Loucy (cell line): ENCODE results near the gene CCT7.

ENCODE experiments used
- H2AFZ ChIP-seq: fragments of 200-600 bp; sonication (generic); 2 replicates; pipeline ENCODE4 v1.6.0; 2016; ENCODE audit warnings: antibody characterized with exemption, mild to moderate bottlenecking, low read length, moderate library complexity
- H3F3A ChIP-seq: fragments of 200-600 bp; 2 replicates; pipeline ENCODE4 v1.6.0; 2016; ENCODE audit warnings: antibody characterized with exemption, low read depth, mild to moderate bottlenecking
- H3K27me3 ChIP-seq: fragments of 200-600 bp; sonication (generic); 2 replicates; pipeline ENCODE4 v1.6.1; 2014; ENCODE audit warnings: low read length, mild to moderate bottlenecking; ENCODE audit not compliant: insufficient read depth, poor library complexity, severe bottlenecking
- H3K36me3 ChIP-seq: fragments of 200-600 bp; sonication (generic); 2 replicates; pipeline ENCODE4 v1.6.1; 2016; ENCODE audit warnings: low read length; ENCODE audit not compliant: insufficient read depth
- H3K4me1 ChIP-seq: fragments of 200-600 bp; sonication (generic); 2 replicates; pipeline ENCODE4 v1.5.1; 2014; ENCODE audit warnings: low read length, mild to moderate bottlenecking; ENCODE audit not compliant: insufficient read depth, poor library complexity, severe bottlenecking
- H3K4me2 ChIP-seq: fragments of 200-600 bp; sonication (generic); 2 replicates; pipeline ENCODE4 v1.6.0; 2014; ENCODE audit warnings: antibody characterized with exemption, low read length, low read depth, mild to moderate bottlenecking; ENCODE audit not compliant: poor library complexity, severe bottlenecking
- H3K4me3 ChIP-seq: fragments of 200-600 bp; sonication (generic); 2 replicates; pipeline ENCODE4 v1.5.1; 2014; ENCODE audit warnings: low read length, mild to moderate bottlenecking, mixed read lengths; ENCODE audit not compliant: poor library complexity, severe bottlenecking
- H3K79me2 ChIP-seq: fragments of 200-600 bp; sonication (generic); 2 replicates; pipeline ENCODE4 v1.6.1; 2014; ENCODE audit warnings: low read length; ENCODE audit not compliant: insufficient read depth
- H3K9ac ChIP-seq: fragments of 200-600 bp; sonication (generic); 2 replicates; pipeline ENCODE4 v1.6.0; 2014; ENCODE audit warnings: mild to moderate bottlenecking, low read depth, low read length, moderate library complexity; ENCODE audit not compliant: poor library complexity, severe bottlenecking
- H3K9me2 ChIP-seq: fragments of 200-600 bp; sonication (generic); replicated peaks from 2 replicates; pipeline ENCODE4 v1.6.1; 2016; ENCODE audit warnings: low read depth, low read length, mixed read lengths
- H3K9me3 ChIP-seq: fragments of 200-600 bp; sonication (generic); 2 replicates; pipeline ENCODE4 v1.6.1; 2014; ENCODE audit warnings: mild to moderate bottlenecking, antibody characterized with exemption, low read length, low read depth; ENCODE audit not compliant: insufficient read depth
- H4K20me1 ChIP-seq: fragments of 200-600 bp; sonication (generic); 2 replicates; pipeline ENCODE4 v1.6.0; 2014; ENCODE audit warnings: antibody characterized with exemption, low read length, mild to moderate bottlenecking; ENCODE audit not compliant: insufficient read depth, poor library complexity, severe bottlenecking
- CTCF ChIP-seq: fragments of 200-600 bp; sonication (generic); conservative IDR thresholded peaks from 2 replicates; pipeline ENCODE4 v1.5.1; 2014; ENCODE audit warnings: mild to moderate bottlenecking, antibody characterized with exemption, low read length
- EZH2phosphoT487 ChIP-seq: fragments of 200-600 bp; IDR thresholded peaks from 2 replicates; pipeline ENCODE4 v1.6.1; 2018; ENCODE audit warnings: antibody characterized with exemption, mild to moderate bottlenecking, moderate library complexity, borderline replicate concordance

The CCT7 gene

GRCh38 chr2:73292906-73293533 is 58.9 kb downstream of the CCT7 start:
- H3K79me2 ChIP-seq, result no peaks in the 10 kb centered on the region
- no peaks in the 10 kb centered on the region for H3K36me3 ChIP-seq
- TF ChIP-seq EZH2phosphoT487, result no peak
- no peak for TF ChIP-seq CTCF
- H3K4me1 ChIP-seq, result no peaks in the 10 kb centered on the region
- H3K9ac ChIP-seq, result no peak overlapping the region
- no peak overlapping the region for H2AFZ ChIP-seq
- no peak overlapping the region for H3K4me3 ChIP-seq
- H3K4me2 ChIP-seq, result no peak overlapping the region
- no peaks in the 10 kb centered on the region for H4K20me1 ChIP-seq
- H3K9me2 ChIP-seq, result no peaks in the 10 kb centered on the region
- H3K27me3 ChIP-seq, result no peaks in the 10 kb centered on the region
- no peaks in the 10 kb centered on the region for H3K9me3 ChIP-seq
- no peaks in the 10 kb centered on the region for H3F3A ChIP-seq

GRCh38 chr2:73293534-73294171 is 59.5 kb downstream of the CCT7 start, which contains the start of gene EGR4:
EGR4 (minus strand) TSS chr2:73293548; CDS start chr2:73293317, 231 bp downstream.
- H3K4me1 ChIP-seq, result no peaks in the 10 kb centered on the region
- H3K9ac ChIP-seq, result no peak within 1 kb of the TSS
- no peak within 1 kb of the TSS for H2AFZ ChIP-seq
- no peak within 1 kb of the TSS for H3K4me2 ChIP-seq
- no peaks in the 10 kb centered on the region for H3K79me2 ChIP-seq
- H4K20me1 ChIP-seq, result no peaks in the 10 kb centered on the region
- no peaks in the 10 kb centered on the region for H3K9me2 ChIP-seq
- no peaks in the 10 kb centered on the region for H3K27me3 ChIP-seq
- no peak within 1 kb of the TSS for H3K4me3 ChIP-seq
- no peaks in the 10 kb centered on the region for H3K9me3 ChIP-seq
- H3F3A ChIP-seq, result no peaks in the 10 kb centered on the region
- H3K36me3 ChIP-seq, result no peaks in the 10 kb centered on the region
- TF ChIP-seq CTCF (no peak), EZH2phosphoT487 (no peak)

GRCh38 chr2:73294239-73294638 is 60.1 kb downstream of the CCT7 start:
- Histone ChIP-seq H3K4me3 (no peak overlapping the region), H3K4me1 (no peaks in the 10 kb centered on the region), H3F3A (no peaks in the 10 kb centered on the region), H3K27me3 (no peaks in the 10 kb centered on the region), H3K79me2 (no peaks in the 10 kb centered on the region), H3K9ac (no peak overlapping the region), H3K9me3 (no peaks in the 10 kb centered on the region), H4K20me1 (no peaks in the 10 kb centered on the region), H3K9me2 (no peaks in the 10 kb centered on the region), H2AFZ (no peak overlapping the region), H3K4me2 (no peak overlapping the region), H3K36me3 (no peaks in the 10 kb centered on the region)
- TF ChIP-seq CTCF (no peak), EZH2phosphoT487 (no peak)
